GM18909 (cell line): ENCODE results near the gene HTR5A.
"Not testable (repeated sequence)": the region's sequence is repeated elsewhere in the genome, so short reads cannot be mapped to it uniquely, and the experiment has no call there.

Experiments
- ATAC-seq: cut with Tn5 transposase; IDR thresholded peaks from one replicate; pipeline ENCODE4 v1.9.1; 2021; ENCODE audit warnings: mild to moderate bottlenecking; ENCODE audit not compliant: unreplicated experiment, poor library complexity

Gene HTR5A

GRCh38 chr7:155069992-155070751, at the start of gene HTR5A:
TSS of gene HTR5A (plus strand) at chr7:155070324. CDS start at chr7:155070900, 576 bp downstream.
- ATAC-seq, result peak; percentile 99

- ATAC-seq, result no peak
Observed at GRCh38 chr7:155020996-155021395, 49.1 kb upstream of the HTR5A start.

- no peak for ATAC-seq
Observed at GRCh38 chr7:155021699-155022145, 48.4 kb upstream of the HTR5A start.

- no peak for ATAC-seq
Observed at GRCh38 chr7:155027879-155028278, 42.2 kb upstream of the HTR5A start.

GRCh38 chr7:155032978-155033377, 37.1 kb upstream of the HTR5A start:
- no peak for ATAC-seq

GRCh38 chr7:155034495-155034894, 35.6 kb upstream of the HTR5A start:
- not testable (repeated sequence) for ATAC-seq

- no peak for ATAC-seq
Observed at GRCh38 chr7:155038335-155038734, 31.8 kb upstream of the HTR5A start.

- no peak for ATAC-seq
Observed at GRCh38 chr7:155043756-155044155, 26.4 kb upstream of the HTR5A start.

GRCh38 chr7:155048006-155048405, 22.1 kb upstream of the HTR5A start:
- no peak for ATAC-seq

- ATAC-seq, result no peak
Observed at GRCh38 chr7:155051355-155051754, 18.8 kb upstream of the HTR5A start.

GRCh38 chr7:155053002-155053401, 17.1 kb upstream of the HTR5A start:
- no peak for ATAC-seq

GRCh38 chr7:155054761-155055160, 15.4 kb upstream of the HTR5A start:
- no peak for ATAC-seq

- ATAC-seq, result no peak
Observed at GRCh38 chr7:155057076-155057475, 13.0 kb upstream of the HTR5A start.

GRCh38 chr7:155058896-155059295, 11.2 kb upstream of the HTR5A start:
- ATAC-seq, result no peak

- ATAC-seq, result no peak
Observed at GRCh38 chr7:155059703-155060102, 10.4 kb upstream of the HTR5A start.

GRCh38 chr7:155062411-155062810, 7.7 kb upstream of the HTR5A start:
- no peak for ATAC-seq

GRCh38 chr7:155064186-155064585, 5.9 kb upstream of the HTR5A start:
- ATAC-seq, result no peak

- no peak for ATAC-seq
Observed at GRCh38 chr7:155066417-155066950, 3.6 kb upstream of the HTR5A start.

- ATAC-seq, result no peak
Observed at GRCh38 chr7:155071121-155071651, 1.1 kb downstream of the HTR5A start.

GRCh38 chr7:155071916-155072571, 1.9 kb downstream of the HTR5A start:
- ATAC-seq, result no peak

GRCh38 chr7:155073922-155074321, 3.8 kb downstream of the HTR5A start:
- no peak for ATAC-seq
